Adipose tissue (tissue), 3 donors: ENCODE data around the gene TSPO2. TPM values are rescaled to one million over a fixed set of nuclear protein-coding genes. Genes with fewer than 3 reads are reported as not detected.

Experiments used
- H3K27ac ChIP-seq: one replicate; pipeline ENCODE4 v1.5.1; 2013; ENCODE audit warnings: low read depth, low read length
- WGBS, 3 donors: extraction: QIAGEN DNeasy Blood & Tissue Kit; methylation state at CpG; one replicate each; pipeline ENCODE4 v1.1.7; 2013; 5-methylcytosine and 5-hydroxymethylcytosine counted together
- polyA plus RNA-seq, 3 donors: library from polyadenylated mRNA; stranded (reverse); fragments of 200-250 nt; gene quantifications; one replicate each; pipeline ENCODE4 v1.2.3, GENCODE V29; 2013
- donor health status: healthy with polysubstance abuse.
- donor health status: Bipolar disorder and iron deficiency.
- donor health status: healthy.

The TSPO2 gene
- polyA plus RNA-seq, 3 donors, result 0.08 TPM; not detected in 2

DNA sequence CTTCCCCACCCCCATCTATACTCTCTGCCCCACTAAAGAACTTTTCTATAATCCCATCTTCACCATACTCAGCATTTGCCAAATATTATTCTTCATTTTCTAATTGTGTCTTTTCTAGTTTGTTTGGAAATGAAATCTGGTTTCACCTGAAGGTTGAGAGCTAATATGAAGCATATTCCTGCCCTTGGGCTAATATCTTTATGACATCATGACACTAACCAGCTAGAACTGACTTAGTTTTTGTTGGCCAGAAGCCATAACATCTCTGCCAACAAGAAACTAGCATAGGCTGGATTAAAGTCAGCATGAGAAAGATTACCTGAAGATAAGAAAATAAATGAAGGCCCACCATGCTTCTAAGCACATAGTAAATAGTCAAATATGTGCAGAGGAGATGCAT is 20.0 kb upstream of the TSPO2 start:
- H3K27ac ChIP-seq, result no peak overlapping the region

GRCh38 chr6:41023114-41023513 is 19.2 kb upstream of the TSPO2 start:
- no peak overlapping the region for H3K27ac ChIP-seq
- 90 to 95% (median 92%) methylated on average over 3 of the region's 3 CpGs for WGBS, 3 donors

DNA sequence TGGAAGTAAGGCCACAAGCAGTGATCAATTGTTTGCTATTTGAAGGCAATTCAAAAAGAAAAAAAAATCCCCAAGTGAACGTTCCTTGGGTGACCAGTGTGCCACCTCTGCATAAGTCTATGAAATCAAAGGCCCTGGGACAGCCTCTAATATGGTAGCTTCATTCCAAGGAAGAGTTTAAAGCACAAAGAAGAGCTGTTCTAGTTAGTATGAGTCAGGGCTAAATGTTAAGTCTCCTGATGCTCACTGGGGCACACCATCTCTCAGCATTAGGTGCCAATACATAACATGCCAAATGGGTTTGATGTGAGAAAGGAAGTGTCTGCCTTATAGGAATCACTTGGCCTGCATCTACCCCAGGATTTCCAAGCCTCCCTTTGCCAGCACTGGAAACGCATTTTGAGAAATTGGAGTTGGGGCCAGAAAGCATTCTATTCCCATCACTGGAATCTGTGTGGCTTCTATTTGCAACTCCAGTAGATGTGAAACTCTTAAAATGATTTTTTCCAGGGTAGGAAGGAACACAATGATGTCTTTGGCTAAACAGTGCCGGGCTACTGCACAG is 16.2 kb upstream of the TSPO2 start:
- no peak overlapping the region for H3K27ac ChIP-seq
- 57 to 89% (median 84%) methylated on average over 3 of the region's 3 CpGs for WGBS, 3 donors

- H3K27ac ChIP-seq, result no peak overlapping the region
- 27 to 41% (median 38%) methylated on average over 3 to 4 of the region's 4 CpGs for WGBS, 3 donors
Measured at GRCh38 chr6:41027241-41027640, 15.0 kb upstream of the TSPO2 start.

- 2 to 4% (median 4%) methylated on average over 45 of the region's 45 CpGs for WGBS, 3 donors
- H3K27ac ChIP-seq, result no peak overlapping the region
Measured at GRCh38 chr6:41027799-41028560, 14.3 kb upstream of the TSPO2 start.

- no peak overlapping the region for H3K27ac ChIP-seq
- 39 to 58% (median 54%) methylated on average over 8 to 13 of the region's 13 CpGs for WGBS, 3 donors
Measured at GRCh38 chr6:41028561-41029412, 13.5 kb upstream of the TSPO2 start.

- H3K27ac ChIP-seq, result no peak overlapping the region
- WGBS, 3 donors, result 96 to 97% (median 97%) methylated on average over 15 of the region's 15 CpGs
Measured at GRCh38 chr6:41032830-41033229, 9.4 kb upstream of the TSPO2 start.

DNA sequence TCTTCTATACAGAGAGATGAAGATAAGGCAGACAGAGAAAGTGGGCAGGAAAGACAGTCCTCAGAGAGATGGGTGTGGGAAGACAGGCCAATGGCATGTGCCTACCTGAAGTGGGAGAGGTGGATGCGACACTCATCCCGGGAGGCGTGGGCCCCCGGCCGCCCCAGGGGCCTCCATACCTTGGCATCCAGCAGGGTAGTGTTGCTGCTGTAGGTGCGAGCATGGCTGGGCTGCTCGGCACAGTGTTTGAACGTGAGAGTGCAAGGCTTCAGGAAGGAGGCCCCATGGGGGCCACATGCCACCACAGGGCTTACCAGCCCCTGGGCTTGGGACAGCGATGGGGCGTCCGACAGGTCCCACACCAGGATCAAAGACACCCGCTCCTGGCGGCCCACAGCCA is 8.5 kb upstream of the TSPO2 start:
- no peak overlapping the region for H3K27ac ChIP-seq
- 91 to 93% (median 91%) methylated on average over 11 to 13 of the region's 13 CpGs for WGBS, 3 donors

DNA sequence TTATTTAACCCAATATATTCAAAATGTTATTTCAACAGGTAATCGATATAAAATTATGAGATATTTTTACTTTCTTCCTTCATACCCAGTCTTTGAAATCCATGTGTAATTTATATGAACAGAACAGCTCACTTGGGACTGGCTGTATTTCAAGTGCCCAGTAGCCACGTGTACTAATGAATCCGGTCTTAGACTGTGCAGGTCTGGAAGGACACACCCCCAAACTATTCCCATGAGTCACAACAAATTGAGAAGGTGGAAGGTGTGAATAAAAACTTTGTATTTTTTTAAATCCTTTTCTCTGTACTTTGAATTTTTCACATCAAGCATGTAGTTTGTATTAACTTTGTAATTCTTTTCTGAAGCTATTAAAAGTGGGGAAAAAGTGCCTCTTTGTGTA is 6.1 kb upstream of the TSPO2 start:
- 45 to 66% (median 54%) methylated on average over 3 of the region's 3 CpGs for WGBS, 3 donors

GRCh38 chr6:41036601-41037000 is 5.7 kb upstream of the TSPO2 start:
- no peak overlapping the region for H3K27ac ChIP-seq

More for the DNA sequence above, 6.1 kb upstream of the TSPO2 start:
- H3K27ac ChIP-seq, result no peak overlapping the region

GRCh38 chr6:41037107-41037900 is 5.0 kb upstream of the TSPO2 start:
- no peak overlapping the region for H3K27ac ChIP-seq
- 82 to 90% (median 83%) methylated on average over 13 of the region's 13 CpGs for whole genome bisulfite sequencing, 3 donors

More at GRCh38 chr6:41036601-41037000, 5.7 kb upstream of the TSPO2 start:
- WGBS, 3 donors, result 68 to 90% (median 83%) methylated on average over 2 of the region's 2 CpGs

DNA sequence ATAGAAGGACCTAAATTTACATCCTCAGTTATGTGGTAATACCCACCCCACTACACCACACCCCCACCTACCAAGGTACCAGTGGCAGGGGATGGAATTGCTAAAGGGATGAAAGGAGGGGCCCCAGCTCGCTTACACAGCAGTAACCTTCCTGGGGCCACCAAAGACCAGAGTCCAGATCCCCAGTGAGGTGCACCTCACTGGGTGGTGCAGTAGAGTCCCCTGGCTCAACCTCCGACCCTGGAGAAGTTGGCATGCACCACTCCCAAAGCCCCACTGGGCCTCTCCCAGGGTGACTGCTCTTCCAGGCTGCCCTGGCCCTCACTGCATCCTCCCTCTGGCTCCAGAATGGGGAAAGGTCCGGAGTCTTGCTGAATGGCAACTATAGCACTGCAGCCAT is 4.1 kb upstream of the TSPO2 start:
- WGBS, 3 donors, result 78 to 92% (median 90%) methylated on average over 3 of the region's 3 CpGs
- no peak overlapping the region for H3K27ac ChIP-seq

GRCh38 chr6:41039060-41039998 is 2.9 kb upstream of the TSPO2 start, which contains the start of gene UNC5CL:
Gene UNC5CL (minus strand): TSS chr6:41039221. CDS start chr6:41035074, 4,147 bp downstream.
- 54 to 73% (median 71%) methylated on average over 10 of the region's 10 CpGs for WGBS, 3 donors
- H3K27ac ChIP-seq, result no peak within 1 kb of the TSS

DNA sequence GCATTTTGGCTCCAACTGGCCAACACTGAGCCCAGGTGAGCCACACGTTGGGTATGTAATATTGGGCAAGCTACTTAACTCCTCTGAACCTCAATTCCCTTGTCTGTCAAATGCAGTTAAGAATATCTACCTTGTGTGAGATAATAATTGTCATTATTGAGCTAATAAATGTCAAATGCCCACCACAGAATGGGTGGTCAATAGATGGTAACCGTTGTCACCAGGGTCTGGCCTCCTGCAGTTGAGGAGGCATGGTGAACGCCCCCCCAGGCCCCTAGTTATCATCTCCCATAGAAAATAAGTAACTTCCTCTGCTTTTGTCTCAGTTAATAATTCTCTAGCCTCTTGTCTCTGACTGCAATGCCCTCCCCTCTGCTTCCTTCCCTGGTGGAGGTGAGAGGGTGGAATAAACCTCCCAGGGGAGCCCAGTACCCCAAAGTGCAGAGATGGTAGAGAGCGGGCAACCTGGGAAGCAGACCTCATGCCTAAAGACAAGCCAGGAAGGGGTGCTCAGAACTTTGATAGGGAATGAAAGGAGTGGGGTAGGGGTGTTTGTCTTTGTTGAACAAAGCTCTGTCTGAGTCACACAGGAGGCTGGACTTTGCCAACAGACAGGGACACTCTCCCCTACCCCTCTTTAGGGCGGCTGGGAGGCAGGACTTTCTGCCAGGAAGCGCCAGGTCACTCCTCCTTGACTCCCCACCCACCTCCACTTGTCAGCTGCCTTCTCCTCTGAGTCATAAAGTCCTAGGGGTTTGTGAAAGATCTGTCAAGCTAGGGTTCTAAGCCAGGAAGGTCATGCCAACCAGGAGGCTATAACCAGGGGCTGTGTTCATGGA is 1.9 kb upstream of the TSPO2 start:
- H3K27ac ChIP-seq, result no peak overlapping the region
- WGBS, 3 donors, result 33 to 77% (median 69%) methylated on average over 6 of the region's 6 CpGs

DNA sequence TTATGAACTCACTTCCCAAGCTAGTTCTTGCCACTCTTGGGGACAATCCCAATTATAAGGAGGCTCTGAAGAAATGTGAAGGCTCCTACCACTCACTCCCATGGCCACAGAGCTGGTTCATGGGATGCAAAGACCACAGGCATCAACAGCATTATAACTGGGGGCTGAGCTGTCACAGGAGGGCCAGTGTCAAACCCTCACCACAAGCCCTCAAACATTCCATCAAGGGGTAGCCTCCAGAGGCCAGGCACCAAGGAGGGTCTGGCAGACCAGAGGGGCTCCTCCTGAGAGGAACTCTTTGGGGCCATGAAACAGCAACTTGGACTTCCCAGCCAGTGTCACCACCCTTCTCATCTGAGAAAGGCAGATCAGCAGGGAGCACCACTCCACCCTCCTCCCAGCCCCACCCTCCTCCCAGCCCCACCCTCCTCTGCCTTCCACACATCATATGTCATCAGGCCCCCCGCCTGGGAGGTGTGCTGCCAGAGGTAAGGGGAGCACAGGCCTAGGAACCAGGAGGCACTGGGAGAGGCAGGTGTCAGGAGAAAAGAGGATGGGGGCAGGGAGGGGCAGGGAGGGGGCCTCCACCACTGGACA is 1.2 kb upstream of the TSPO2 start:
- no peak overlapping the region for H3K27ac ChIP-seq
- 88 to 93% (median 92%) methylated on average over 1 of the region's 1 CpG for WGBS, 3 donors

- WGBS, 3 donors, result 94 to 100% (median 98%) methylated on average over 3 of the region's 3 CpGs
- H3K27ac ChIP-seq, result no peak overlapping the region
Measured at GRCh38 chr6:41043151-41043550, 884 bp downstream of the TSPO2 start.
